H4 (cell line): ENCODE results near the gene ALX1. TPM values are rescaled to one million over a fixed set of nuclear protein-coding genes. Genes with fewer than 3 reads are reported as not detected.

Experiments used
- DNase-seq: peaks from one replicate; pipeline ENCODE4 v3.0.0-alpha.2; 2015; ENCODE audit warnings: low spot score
- total RNA-seq: library from RNA; depleted of rRNA; stranded (reverse); fragments of >200 nt; shearing (Covaris generic); gene quantifications from 2 replicates; pipeline ENCODE4 v1.2.3, GENCODE V29; 2014; rRNA removed

ALX1 gene
- 7.0 and 11.5 TPM in 2 replicates for total RNA-seq

DNA sequence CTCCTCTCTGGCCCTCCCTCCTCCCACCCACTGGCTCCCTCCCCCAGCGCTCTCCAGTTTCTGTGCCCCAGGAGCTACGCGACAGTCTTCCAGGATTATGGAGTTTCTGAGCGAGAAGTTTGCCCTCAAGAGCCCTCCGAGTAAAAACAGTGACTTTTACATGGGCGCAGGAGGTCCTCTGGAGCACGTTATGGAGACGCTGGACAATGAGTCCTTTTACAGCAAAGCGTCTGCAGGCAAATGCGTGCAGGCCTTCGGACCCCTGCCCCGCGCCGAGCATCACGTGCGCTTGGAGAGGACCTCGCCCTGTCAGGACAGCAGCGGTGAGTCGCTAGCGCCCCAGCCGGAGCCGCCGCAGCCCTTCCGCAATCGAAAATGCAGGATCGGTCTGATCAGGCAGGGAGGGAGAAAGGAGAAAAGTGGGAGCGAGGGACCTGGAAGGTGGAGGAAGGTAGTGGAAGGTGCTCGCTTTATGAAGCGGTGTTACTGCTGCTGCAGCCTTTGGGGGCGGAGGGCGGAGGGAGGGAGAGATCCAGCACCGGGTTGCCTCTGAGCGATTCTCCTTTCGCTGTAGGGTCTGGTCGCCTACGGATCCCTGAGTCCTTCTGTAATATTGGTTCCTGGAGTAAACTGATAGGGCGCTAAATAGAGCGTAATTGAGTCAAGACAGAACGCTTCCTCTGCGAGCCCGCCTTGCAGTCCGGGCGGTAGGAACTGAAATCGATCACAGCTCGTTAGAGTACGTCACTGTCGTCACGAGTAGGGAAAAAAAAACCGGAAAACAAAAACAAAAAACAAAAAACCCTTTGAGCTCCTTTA lies at the start of gene ALX1:
TSS of gene ALX1 (plus strand) at position 56 of the 819 bp plus-strand sequence. CDS start at position 98, 42 bp downstream.
- DNase-seq = peak; percentile 67

DNA sequence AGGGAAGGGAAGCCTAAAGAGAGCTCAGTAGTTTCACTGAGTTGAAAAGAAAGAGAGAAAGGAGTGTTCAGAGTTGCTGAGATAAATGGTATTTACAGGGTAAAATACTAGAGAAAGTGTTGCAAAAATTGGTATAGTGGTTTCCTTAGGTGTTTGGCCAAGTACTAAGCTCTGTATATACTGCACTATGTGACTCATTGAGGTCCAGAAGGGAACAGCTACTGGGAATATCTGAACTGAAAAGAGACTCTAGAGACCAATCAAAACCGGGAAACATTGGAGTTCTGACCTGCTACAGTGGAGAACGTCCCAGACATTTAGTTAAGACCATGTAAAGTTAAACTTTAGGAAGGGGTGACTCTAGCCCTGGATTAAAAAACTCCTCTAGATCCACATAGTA lies 42.7 kb upstream of the ALX1 start:
- peak; percentile 21 for DNase-seq

DNA sequence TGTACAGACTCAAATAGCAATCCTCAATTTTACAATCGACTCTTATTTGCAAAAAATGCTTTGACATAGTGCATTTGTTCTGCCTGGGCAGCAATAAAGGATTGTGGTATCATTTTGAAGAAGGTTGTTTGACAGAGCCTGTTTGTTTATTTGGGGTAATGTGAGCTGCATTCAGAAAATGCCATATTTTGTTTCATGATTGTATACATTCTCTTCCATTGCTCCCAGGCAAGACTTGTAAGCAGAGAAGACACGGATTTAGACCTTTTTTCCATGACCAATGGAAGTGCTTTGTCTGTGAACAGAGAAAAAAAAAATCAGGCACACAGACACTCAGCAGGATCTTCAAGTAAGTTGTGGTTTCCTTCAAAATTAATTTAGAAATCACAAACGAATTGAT lies 35.5 kb upstream of the ALX1 start:
- DNase-seq = peak; percentile 14

DNA sequence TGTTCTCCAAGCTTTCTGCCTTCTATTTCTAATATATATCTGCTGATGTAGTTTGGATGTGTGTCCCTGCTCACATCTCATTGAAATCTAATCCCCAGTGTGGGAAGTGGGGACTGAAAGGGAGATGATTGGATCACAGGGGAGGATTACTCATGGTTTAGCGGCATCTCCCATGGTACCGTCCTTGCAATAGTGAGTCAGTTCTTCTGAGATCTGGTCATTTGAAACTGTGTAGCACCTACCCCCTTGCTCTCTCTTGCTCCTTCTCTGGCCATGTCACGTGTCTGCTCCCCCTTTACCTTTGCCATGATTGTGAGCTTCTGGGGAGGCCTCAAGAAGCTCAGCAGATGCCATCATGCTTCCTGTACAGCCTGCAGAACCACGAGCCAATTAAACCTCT lies 26.2 kb upstream of the ALX1 start:
- peak; percentile 27 for DNase-seq

DNA sequence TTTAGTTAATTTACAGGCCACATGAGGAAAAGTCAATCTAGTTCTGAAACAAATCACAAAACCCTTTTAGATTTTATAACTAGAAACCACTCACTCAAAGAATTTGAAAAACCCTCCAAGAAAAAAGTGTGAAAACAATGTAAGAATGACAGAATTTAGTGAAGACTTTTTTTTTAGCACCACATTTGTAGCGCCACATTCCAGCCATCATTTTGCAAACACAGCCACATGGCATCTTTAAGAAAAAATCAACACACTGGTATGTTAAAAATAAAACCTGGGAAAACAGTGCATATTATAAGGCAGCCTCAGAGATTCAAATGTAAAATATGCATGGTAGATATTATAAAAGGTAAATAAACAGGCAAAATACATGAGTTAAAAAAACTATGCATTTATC lies 22.3 kb upstream of the ALX1 start:
- DNase-seq = no peak

DNA sequence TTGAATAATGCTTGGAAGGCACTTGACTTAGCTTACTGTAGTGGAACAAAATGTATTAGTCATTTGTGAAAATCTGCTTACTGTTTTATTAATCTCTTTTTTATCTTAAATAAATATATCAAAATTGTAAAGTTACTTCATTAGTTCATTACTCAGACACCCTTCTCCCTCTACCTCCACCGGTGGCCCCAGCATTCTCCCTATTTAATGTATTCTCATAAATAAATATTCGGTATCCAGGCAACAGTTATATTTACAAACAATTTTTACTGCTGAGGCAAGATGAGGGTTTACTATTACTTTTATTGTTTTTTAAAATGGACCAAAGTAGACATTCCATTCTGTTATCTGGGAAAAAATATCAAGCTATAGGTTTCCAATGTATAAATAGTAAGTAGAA lies 19.6 kb upstream of the ALX1 start:
- DNase-seq = no peak

DNA sequence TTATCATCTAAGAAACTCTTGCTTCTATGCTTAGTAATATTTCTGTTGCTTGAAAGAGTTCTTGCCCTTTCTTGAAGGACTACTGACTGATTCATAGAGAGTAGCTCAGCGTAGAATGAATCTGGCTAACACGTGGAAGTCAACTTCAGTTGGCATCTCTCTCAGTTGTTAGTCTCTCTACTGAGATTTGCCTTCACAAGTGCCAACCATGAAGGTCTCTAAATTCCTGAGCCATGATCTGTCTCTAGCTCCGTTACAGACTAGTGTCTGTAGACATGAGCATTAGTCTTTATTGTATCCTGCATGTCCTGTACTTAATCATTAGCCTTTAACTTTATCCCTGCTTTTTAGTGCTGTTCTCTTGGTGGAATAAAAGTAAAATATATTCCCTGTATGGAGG lies 19.1 kb upstream of the ALX1 start:
- no peak for DNase-seq

DNA sequence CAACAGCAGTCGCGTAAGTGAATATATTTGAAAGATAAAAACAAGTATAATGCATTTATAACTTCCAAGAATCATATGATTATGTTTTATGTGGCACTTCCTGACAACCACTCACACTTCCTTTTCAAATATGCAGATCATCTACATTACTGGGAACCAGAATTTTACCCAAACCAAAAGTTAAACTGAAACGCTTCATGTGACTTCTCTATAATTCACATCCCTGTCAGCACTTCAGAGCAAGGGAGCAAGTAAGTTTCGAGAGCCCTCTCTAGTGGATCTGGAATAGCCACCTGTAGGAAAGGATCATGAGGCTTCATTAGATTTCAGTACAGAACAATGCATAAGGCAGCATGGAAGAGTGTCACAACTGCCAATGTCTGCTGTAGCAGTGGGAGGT lies 13.7 kb upstream of the ALX1 start:
- no peak for DNase-seq

DNA sequence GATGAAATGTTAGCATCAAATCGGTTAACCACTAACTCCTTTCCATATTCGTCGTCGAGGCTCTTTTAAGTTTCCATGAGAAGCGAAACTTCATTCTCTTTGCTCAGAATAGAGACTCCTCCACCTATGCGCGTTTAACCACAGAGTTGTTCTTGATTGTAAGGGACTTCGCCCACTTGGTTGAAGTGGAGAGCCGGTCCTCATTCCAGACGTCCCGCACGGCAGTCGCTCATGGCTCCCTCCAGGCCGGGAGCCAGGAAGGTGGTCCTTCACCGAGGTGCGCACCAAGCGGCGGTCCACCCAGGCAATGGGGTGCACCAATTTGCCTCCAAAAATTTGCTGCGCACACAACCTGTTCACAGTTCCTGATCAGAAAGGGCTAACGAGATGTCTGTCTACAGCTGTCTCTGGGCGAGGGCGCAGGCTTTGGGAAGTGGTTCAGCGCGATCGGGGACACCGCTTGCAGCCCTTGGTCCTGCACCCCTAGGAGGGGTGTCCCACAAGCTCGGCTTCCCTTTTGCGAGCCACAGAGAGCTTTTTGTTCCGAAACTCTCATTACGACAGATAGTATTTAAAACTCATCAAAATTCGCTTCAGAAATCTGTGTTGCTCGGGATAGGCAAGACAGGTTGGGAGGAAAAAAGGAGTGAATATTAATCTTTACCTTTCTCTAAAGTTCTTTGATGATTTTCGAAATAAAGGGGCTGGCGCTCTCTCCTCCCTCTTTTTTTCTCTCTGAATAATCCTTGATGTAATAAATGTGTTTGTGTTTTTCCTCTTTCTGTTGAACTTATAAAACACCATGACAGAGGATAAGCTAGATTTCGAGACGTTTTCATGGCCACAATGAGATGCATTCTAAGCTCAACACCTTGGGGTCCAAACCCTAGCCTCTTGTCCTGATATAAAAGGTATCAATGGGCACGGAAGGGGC lies 6.4 kb upstream of the ALX1 start:
- DNase-seq = no peak

DNA sequence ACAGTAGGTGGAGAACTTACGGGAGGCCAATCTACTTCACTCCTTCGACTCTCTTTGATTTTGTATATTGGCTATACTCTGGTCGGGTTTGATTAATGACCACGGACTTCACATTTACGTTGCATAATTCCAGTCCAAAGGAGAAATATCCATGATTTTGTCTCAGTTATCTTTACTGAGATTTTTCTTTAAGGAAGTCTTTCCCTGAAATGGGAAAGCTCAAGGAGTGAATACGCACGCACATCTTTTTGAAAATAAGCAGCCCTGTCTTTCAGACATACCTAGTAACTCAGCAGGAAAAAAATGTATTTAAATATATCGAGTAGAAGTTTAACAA lies 5.7 kb upstream of the ALX1 start:
- no peak for DNase-seq

DNA sequence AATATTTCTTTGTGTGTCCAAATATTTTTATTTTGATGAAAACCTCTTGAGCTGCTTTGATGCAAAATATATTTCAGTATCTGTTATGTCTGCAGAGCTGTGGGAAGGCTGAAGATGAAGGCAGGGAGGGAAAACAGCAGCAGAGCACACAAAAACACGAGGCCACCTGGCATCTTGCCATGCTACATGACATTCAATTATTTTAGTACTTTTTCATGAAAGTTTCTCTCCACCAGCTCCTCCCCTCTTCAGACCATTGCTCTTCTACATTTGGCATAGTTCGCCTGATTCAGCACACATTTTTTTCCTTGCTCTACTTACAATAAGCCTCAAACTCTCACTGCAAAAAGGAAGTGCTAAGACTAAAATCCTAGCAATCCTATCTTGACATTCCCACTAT lies 4.6 kb upstream of the ALX1 start:
- peak; percentile 43 for DNase-seq

DNA sequence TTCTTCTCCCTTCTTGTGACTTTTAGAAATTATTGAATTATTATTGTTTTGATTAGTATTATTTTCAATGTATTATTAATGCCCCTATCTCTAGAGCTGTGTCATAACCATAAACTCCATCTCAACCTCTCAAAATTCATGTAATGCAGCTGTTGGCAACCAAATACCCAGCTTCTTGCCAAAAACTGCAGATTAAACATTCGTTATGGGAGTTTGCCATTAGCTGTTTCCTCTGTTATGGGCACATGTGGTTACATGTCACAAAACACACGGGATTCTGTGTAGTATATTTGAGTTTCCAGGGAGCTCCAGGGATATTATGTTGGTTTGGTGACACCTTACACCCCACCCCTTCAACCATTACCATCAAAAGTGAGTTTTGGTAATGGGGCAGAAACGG lies 2.8 kb upstream of the ALX1 start:
- no peak for DNase-seq

DNA sequence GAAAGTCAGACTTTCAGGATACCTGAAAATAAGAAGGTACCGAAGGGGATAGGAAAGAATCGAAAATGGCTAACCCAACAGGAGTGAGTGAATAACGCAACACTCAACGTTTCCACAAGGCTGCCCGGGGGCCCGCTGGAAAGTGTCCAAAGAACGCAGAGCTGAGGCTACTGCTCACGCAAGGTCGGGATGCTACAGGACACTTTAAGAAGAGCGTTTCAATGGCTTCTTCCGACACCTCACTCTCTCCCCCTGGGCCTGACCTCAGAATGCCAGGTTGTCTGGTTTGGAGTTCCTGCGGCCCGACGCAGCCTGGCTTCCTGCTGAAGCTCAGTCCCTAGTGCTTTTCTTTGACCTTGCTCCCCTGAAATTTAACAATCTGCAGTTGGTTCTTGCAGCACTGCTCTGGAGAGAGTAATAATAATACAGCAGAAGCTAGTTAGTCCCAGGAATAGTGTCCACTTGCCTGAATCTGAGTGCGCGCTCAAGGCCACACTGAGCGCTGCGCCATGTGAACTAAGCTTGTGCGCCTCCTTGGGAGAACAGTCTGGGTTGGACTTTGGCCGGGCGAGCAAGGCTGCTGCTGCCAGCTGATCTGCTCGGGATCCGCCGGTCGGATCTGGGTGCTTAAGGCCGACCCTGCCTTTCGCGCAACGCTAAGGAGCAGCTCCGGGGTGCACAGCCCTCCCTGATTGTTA lies 2.0 kb upstream of the ALX1 start:
- DNase-seq = no peak

DNA sequence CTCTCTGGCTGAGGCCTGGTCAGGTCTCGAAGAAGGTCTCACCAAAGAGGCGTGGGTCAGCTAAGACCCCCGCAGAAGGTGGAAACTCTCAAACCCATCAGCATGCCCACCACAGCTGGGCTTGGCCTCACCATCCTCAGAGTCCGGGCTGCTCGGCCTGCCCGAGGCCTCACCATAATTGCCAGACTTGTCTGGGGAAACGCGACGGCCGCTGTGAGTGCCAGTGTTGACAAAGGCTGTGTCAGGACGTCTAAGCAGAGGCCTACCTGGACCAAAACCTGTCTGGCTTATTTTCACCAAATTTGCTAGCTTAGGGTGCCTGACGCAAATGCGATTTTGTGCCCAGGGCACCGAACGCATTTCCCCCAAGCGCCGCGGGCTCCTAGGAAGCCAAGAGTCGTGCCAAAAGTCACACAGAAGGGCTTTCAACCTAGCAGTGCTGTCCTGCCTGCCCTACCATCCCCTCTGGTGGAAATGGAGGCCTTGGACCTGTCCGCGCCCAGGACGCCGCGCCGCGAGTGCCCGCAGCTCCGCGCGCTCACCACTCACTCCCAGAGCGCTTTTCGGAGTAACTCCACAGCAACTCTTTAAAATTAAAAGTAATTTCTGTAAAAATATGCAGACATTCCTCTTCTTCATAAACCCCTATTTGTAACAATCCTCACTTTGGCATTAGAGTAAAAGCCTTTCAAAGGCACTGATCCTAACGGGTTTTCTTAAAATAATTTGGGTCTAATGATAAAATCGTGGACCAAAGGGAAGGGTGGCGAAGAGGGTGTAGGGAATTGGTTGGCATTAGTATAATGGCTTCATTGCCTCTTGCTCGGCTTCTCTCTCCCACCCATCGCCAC lies 1.2 kb upstream of the ALX1 start:
- DNase-seq = no peak

DNA sequence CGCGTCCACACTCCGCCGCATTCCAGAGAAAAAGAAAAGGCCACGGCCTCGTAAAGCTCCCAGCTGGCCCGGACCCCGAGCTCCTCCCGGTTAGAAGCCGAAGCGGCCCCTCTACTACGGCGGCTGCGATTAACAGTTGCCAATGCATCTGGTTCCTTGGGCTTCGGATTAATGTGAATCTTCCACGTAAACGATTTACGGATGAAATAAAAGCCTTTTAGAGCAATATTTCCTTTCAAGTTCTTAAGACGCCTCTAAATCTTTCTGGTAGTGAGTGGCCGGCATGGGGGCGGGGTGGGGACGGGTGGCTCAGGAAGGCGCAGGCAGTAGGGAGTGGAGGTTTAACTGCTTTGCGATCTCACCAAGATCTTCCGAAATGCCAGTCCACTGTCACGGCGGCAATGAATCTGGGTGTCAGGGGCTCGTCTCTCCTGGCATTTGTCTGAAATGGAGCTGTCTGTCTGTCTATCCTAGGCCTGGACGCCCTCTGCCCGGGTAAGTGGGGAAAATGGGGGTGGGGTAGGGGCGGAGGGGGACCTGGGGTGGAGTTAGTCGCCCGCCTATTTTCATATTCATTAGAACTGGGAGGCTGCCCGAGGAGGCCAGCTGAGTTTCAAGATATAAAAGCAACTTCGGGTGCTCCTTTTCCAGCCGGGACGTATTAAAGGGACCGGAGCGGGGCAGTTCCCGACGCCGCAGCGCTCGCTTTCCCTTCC lies 413 bp upstream of the ALX1 start:
- DNase-seq = no peak

DNA sequence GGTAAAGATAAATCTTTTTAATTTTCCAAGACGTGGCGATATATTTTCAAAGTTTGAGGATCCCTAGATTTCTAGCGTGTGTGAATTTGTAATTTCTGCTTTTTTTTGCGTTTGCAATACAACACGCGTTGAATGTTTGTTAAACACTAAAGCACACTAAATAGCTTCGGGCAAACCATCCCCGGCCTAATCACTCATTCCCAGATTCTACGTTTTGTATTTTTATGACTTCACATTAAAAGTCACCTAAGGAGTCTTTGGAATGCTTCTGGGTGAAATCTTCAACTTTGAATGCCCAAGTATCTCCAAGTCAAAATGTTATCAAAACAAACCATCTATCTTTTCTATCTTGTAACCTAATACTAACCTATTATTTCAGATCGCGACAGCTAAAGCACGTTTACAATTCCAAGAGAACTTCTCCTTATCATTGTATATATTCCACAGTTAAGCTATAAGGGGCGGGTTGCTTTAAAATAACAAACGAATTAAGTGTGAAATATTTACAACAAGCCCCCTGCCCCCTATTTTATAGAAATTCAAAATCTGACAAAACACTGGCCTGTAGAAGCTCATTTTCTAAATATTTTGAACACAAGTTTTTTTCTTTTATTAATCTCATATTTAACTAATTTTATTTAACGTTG lies 1.1 kb downstream of the ALX1 start:
- no peak for DNase-seq

DNA sequence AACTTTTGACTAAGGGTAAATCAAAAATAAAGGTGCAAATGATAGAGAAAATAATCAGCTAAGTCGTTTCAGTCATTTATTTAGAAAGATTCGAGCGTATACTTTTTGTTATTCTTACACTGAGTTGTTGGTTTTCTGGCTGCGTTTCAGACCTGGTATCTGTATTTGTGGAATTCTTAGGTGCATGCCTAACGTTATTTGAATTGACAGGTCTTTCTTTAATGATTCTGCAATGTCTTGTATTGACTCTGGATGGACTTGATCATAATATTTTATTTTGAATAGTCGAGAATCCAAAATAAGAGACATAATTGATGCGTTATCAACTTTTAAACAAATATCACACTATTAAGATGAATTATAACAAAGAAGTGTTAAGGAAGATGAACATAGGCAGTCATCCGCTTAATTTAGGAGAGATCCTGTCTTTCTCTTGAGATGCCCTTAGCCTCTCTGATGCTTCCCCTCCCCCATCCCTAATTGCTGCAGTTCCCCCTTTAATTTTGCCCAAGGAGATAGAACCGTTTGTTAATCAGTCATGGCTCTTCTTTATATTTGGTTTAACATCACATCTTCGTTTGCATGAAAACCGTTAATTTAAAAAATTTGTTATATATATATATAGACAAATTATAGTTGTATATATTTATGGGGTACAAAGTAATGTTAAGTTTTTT lies 1.8 kb downstream of the ALX1 start:
- DNase-seq = no peak

DNA sequence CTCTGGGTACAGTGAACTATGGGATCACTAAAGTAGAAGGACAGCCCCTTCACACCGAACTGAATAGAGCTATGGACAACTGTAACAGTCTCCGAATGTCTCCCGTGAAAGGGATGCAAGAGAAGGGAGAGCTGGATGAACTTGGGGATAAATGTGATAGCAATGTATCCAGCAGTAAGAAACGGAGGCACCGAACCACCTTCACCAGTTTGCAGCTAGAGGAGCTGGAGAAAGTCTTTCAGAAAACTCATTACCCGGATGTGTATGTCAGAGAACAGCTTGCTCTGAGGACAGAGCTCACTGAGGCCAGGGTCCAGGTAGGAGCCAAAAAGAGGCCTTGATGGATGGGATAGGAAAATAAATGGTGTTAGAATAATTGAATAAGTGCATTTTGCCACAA lies 3.5 kb downstream of the ALX1 start:
- no peak for DNase-seq

DNA sequence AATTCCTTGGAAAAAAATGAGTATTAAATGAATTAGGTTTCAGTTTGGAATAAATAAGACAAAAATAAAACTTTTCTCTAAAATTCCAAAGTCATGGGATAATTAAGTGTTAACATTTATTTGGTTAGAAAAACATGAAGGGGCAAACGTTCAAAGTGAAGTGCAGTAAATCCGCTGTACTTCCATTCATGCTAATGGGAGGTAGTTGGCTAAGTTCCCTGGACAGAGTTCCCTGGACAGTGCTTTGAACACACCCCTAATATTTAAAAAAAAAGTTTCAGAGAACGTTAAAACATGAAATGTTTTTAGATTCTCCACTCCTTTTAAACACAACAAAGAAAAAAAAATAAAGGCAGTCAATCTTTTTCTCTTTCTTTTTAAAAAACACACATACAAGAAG lies 16.3 kb downstream of the ALX1 start:
- no peak for DNase-seq

DNA sequence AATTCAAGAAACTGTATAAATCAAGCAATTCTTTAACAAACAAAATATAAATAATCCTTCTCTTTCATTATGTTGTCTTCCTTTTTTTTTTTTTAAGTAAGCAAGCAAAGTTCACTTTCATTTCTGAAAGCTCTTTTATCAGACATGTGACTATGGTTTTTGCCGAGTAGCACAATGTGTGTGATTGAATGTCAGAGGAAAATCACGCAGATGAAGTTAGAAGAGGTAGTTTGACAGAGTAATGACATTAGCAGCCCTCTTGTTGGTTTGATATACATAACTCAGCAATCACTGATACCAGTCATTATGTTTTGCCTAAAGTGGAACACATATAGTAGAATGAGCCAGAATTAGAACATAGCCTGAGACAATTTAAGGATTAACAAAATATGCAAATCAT lies 19.0 kb downstream of the ALX1 start:
- no peak for DNase-seq
